Measurements from ENCODE around the gene YIF1A.
"Not testable (repeated sequence)": the region's sequence is repeated elsewhere in the genome, so short reads cannot be mapped to it uniquely, and the experiment has no call there.

Gene YIF1A

GRCh38 chr11:66277471-66278362 is 11.2 kb downstream of the YIF1A start, which contains the start of gene CNIH2:
CNIH2 (plus strand) TSS chr11:66278175; CDS start chr11:66278457, 282 bp downstream.
- H3K9ac ChIP-seq, result no peak within 1 kb of the TSS
- no peaks in the 10 kb centered on the region for H3K4me1 ChIP-seq
- no peak within 1 kb of the TSS for H2AFZ ChIP-seq
- no peaks in the 10 kb centered on the region for H3K36me3 ChIP-seq (ENCODE audit: control insufficient read depth, insufficient read depth, low read length)
- H3K4me2 ChIP-seq (ENCODE audit: low read length), result no peak within 1 kb of the TSS
- no peaks in the 10 kb centered on the region for H3K79me2 ChIP-seq
- H3K27ac ChIP-seq, result no peak within 1 kb of the TSS
- no peaks in the 10 kb centered on the region for H3K9me3 ChIP-seq (ENCODE audit: control insufficient read depth, low read length)
- TF ChIP-seq, protein P1, sequence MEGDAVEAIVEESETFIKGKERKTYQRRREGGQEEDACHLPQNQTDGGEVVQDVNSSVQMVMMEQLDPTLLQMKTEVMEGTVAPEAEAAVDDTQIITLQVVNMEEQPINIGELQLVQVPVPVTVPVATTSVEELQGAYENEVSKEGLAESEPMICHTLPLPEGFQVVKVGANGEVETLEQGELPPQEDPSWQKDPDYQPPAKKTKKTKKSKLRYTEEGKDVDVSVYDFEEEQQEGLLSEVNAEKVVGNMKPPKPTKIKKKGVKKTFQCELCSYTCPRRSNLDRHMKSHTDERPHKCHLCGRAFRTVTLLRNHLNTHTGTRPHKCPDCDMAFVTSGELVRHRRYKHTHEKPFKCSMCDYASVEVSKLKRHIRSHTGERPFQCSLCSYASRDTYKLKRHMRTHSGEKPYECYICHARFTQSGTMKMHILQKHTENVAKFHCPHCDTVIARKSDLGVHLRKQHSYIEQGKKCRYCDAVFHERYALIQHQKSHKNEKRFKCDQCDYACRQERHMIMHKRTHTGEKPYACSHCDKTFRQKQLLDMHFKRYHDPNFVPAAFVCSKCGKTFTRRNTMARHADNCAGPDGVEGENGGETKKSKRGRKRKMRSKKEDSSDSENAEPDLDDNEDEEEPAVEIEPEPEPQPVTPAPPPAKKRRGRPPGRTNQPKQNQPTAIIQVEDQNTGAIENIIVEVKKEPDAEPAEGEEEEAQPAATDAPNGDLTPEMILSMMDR (IDR thresholded peaks at IDR 0.05), result no peak
- H3K27me3 ChIP-seq (ENCODE audit: control insufficient read depth, insufficient read depth, low read length), result no peaks in the 10 kb centered on the region
- H3K4me3 ChIP-seq (ENCODE audit: low read depth, low read length), result no peak within 1 kb of the TSS

DNA sequence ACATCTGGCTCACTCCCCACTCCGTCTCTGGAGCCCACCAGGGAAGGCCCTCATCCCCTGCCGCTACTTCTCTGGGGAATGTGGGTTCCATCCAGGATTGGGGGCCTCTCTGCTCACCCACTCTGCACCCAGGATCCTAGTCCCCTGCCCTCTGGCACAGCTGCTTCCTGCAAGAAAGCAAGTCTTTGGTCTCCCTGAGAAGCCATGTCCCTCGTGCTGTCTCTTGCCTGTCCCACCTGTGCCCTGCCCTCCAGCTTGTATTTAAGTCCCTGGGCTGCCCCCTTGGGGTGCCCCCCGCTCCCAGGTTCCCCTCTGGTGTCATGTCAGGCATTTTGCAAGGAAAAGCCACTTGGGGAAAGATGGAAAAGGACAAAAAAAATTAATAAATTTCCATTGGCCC is 11.9 kb downstream of the YIF1A start:
- H3K36me3 ChIP-seq (ENCODE audit: control insufficient read depth, insufficient read depth, low read length); H3K27me3 ChIP-seq (ENCODE audit: control insufficient read depth, insufficient read depth, low read length); H3K9ac ChIP-seq; H3K79me2 ChIP-seq; H3K4me1 ChIP-seq; H3K9me3 ChIP-seq (ENCODE audit: control insufficient read depth, low read length); H3K4me3 ChIP-seq (ENCODE audit: low read depth, low read length); H2AFZ ChIP-seq; H3K27ac ChIP-seq; H3K4me2 ChIP-seq (ENCODE audit: low read length): not testable (repeated sequence)

GRCh38 chr11:66276619-66277018 is 12.3 kb downstream of the YIF1A start:
- not testable (repeated sequence) for H3K9me3 ChIP-seq (ENCODE audit: control insufficient read depth, low read length); H2AFZ ChIP-seq; H3K4me3 ChIP-seq (ENCODE audit: low read depth, low read length); H3K27me3 ChIP-seq (ENCODE audit: control insufficient read depth, insufficient read depth, low read length); H3K4me1 ChIP-seq; H3K9ac ChIP-seq; H3K36me3 ChIP-seq (ENCODE audit: control insufficient read depth, insufficient read depth, low read length); H3K4me2 ChIP-seq (ENCODE audit: low read length); H3K79me2 ChIP-seq; H3K27ac ChIP-seq

DNA sequence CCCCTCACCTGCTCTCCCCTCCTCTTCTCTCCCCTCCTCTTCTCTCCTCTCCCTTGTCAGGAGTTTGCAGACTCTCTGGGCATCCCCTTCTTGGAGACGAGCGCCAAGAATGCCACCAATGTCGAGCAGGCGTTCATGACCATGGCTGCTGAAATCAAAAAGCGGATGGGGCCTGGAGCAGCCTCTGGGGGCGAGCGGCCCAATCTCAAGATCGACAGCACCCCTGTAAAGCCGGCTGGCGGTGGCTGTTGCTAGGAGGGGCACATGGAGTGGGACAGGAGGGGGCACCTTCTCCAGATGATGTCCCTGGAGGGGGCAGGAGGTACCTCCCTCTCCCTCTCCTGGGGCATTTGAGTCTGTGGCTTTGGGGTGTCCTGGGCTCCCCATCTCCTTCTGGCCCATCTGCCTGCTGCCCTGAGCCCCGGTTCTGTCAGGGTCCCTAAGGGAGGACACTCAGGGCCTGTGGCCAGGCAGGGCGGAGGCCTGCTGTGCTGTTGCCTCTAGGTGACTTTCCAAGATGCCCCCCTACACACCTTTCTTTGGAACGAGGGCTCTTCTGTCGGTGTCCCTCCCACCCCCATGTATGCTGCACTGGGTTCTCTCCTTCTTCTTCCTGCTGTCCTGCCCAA is 12.8 kb downstream of the YIF1A start:
- no peaks in the 10 kb centered on the region for H3K9me3 ChIP-seq (ENCODE audit: control insufficient read depth, low read length)
- H3K36me3 ChIP-seq (ENCODE audit: control insufficient read depth, insufficient read depth, low read length), result no peaks in the 10 kb centered on the region
- no peak overlapping the region for H2AFZ ChIP-seq
- H3K27ac ChIP-seq, result no peak overlapping the region
- no peak overlapping the region for H3K4me2 ChIP-seq (ENCODE audit: low read length)
- H3K4me1 ChIP-seq, result no peaks in the 10 kb centered on the region
- H3K79me2 ChIP-seq, result no peaks in the 10 kb centered on the region
- TF ChIP-seq, protein P1 (IDR thresholded peaks at IDR 0.05), result no peak
- H3K9ac ChIP-seq, result no peak overlapping the region
- no peaks in the 10 kb centered on the region for H3K27me3 ChIP-seq (ENCODE audit: control insufficient read depth, insufficient read depth, low read length)
- no peak overlapping the region for H3K4me3 ChIP-seq (ENCODE audit: low read depth, low read length)

DNA sequence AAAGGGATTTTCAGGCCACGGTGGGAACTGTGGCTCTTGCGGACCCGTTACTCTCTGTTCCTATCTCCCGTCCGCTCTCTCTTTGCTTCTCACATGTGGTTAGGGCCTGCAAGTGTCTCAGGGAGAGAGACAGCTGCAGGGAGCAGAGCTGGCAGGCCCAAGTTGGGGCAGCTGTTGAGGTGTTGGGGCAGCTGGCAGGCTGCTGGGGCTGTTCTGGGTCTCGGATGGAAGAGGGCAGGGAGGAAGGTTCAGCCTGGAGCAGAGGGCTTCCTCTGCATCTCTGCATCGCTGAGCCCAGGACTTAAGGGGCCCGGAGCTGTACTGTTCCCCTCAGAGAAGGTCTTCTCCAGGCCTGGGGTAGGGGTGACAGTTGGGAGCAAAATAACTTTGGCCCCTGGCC is 13.5 kb downstream of the YIF1A start:
- H3K9me3 ChIP-seq (ENCODE audit: control insufficient read depth, low read length), result no peaks in the 10 kb centered on the region
- no peak overlapping the region for H3K9ac ChIP-seq
- H3K36me3 ChIP-seq (ENCODE audit: control insufficient read depth, insufficient read depth, low read length), result no peaks in the 10 kb centered on the region
- H3K27me3 ChIP-seq (ENCODE audit: control insufficient read depth, insufficient read depth, low read length), result no peaks in the 10 kb centered on the region
- no peaks in the 10 kb centered on the region for H3K79me2 ChIP-seq
- no peak overlapping the region for H2AFZ ChIP-seq
- no peak overlapping the region for H3K27ac ChIP-seq
- H3K4me2 ChIP-seq (ENCODE audit: low read length), result no peak overlapping the region
- TF ChIP-seq, protein P1 (IDR thresholded peaks at IDR 0.05), result no peak
- H3K4me3 ChIP-seq (ENCODE audit: low read depth, low read length), result no peak overlapping the region
- H3K4me1 ChIP-seq, result no peaks in the 10 kb centered on the region

All from parathyroid adenoma (tissue), 2 donors.